Transverse colon (tissue), 4 donors: ENCODE measurements around the gene IL20.

Experiments
- POLR2AphosphoS5 ChIP-seq, 3 donors: sonication (generic); formaldehyde crosslinking; IDR thresholded peaks; one replicate each; pipeline ENCODE4 v1.6.1; 2016; ENCODE audit warnings: antibody characterized with exemption in 3 of 3
- TF ChIP-seq, protein P1 (sequence below), 5 experiments: fragments of 200-600 bp in 3 of 5; fragments of 450-650 bp in 2 of 5; sonication (generic) in 3 of 5; IDR thresholded peaks; 1 replicate in 2 of 5; 2 replicates in 3 of 5; pipeline ENCODE4 v1.5.1; 2016 to 2017; ENCODE audit warnings: antibody characterized with exemption in 5 of 5, inconsistent platforms in 3 of 5, mild to moderate bottlenecking in 2 of 5, moderate library complexity in 1 of 5

DNA sequence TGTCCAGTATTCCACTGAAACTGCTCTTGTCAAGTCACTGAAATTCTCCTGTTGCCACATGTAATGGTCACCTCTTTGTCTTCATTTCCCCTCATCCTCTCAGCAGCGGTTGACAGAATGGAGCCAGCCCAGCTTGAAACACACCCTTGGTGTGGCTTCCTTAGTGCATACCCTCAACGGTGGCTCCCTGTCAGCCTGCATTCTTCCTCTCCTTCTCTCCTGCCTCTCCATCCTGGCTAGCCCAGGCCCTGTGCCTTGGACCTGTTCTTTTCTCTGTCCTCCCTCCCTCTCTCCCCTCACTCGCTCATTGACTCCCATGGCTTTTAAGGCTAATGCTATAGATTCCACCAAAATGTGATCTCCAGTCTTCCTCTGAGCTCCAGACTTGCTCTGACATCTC lies 52.7 kb downstream of the IL20 start:
- no peak for TF ChIP-seq POLR2AphosphoS5 (IDR thresholded peaks at IDR 0.05)
- TF ChIP-seq, protein P1, sequence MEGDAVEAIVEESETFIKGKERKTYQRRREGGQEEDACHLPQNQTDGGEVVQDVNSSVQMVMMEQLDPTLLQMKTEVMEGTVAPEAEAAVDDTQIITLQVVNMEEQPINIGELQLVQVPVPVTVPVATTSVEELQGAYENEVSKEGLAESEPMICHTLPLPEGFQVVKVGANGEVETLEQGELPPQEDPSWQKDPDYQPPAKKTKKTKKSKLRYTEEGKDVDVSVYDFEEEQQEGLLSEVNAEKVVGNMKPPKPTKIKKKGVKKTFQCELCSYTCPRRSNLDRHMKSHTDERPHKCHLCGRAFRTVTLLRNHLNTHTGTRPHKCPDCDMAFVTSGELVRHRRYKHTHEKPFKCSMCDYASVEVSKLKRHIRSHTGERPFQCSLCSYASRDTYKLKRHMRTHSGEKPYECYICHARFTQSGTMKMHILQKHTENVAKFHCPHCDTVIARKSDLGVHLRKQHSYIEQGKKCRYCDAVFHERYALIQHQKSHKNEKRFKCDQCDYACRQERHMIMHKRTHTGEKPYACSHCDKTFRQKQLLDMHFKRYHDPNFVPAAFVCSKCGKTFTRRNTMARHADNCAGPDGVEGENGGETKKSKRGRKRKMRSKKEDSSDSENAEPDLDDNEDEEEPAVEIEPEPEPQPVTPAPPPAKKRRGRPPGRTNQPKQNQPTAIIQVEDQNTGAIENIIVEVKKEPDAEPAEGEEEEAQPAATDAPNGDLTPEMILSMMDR (IDR thresholded peaks at IDR 0.05) = no peak
